Effector memory CD4-positive, alpha-beta T cell (primary cell): ENCODE results near the gene SGCA.

Experiments
- DNase-seq, 3 donors: peaks; one replicate each; pipeline ENCODE4 v3.0.0-alpha.2; 2020
- H3K27ac ChIP-seq: 2 replicates; pipeline ENCODE4 v1.7.0; 2013; ENCODE audit warnings: mild to moderate bottlenecking, low read length, moderate library complexity; ENCODE audit not compliant: insufficient read depth, poor library complexity, severe bottlenecking
- H3K27me3 ChIP-seq: replicated peaks from 2 replicates; pipeline ENCODE4 v1.7.0; 2013; ENCODE audit warnings: mild to moderate bottlenecking, low read length; ENCODE audit not compliant: insufficient read depth, control insufficient read depth, poor library complexity, severe bottlenecking
- H3K36me3 ChIP-seq: 2 replicates; pipeline ENCODE4 v1.7.0; 2013; ENCODE audit warnings: mild to moderate bottlenecking, low read length, moderate library complexity; ENCODE audit not compliant: control insufficient read depth, insufficient read depth
- H3K4me1 ChIP-seq: 2 replicates; pipeline ENCODE4 v1.7.0; 2013; ENCODE audit warnings: low read length, mild to moderate bottlenecking; ENCODE audit not compliant: control insufficient read depth, insufficient read depth, poor library complexity, severe bottlenecking
- H3K4me3 ChIP-seq: 2 replicates; pipeline ENCODE4 v1.7.0; 2013; ENCODE audit warnings: low read length, low read depth, mild to moderate bottlenecking; ENCODE audit not compliant: insufficient read depth, poor library complexity, severe bottlenecking
- H3K9me3 ChIP-seq: 2 replicates; pipeline ENCODE4 v1.7.0; 2013; ENCODE audit warnings: mild to moderate bottlenecking, low read length, moderate library complexity; ENCODE audit not compliant: control insufficient read depth

The SGCA gene

GRCh38 chr17:50203604-50204345 lies 38.0 kb downstream of the SGCA start:
- Histone ChIP-seq H3K27me3 (peaks cover 38% of the 10 kb centered on the region), H3K27ac (no peak overlapping the region)

DNA sequence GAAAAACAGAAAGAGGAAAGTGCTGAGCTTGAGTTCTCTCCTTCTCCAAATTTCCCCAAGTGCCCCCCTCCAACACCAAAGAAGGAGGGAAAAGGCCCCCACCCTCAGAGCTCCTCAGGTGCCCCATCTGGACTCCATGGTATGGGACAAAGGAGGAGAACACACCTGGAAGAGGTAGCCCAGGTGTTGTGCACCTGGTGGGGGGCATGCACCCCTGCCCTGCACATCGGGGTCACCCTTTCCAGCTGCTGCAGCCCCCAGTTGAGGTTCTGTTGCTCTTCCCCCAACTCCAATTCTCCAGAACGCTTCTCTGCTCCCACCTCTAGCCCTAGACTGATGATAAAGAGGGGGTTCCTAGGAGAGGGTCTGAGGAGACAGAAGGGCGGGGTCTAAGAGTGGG lies 38.6 kb downstream of the SGCA start:
- H3K9me3 ChIP-seq: no peaks in the 10 kb centered on the region
- H3K27ac ChIP-seq: no peak overlapping the region
- peaks cover 38% of the 10 kb centered on the region for H3K27me3 ChIP-seq
- peaks cover 17% of the 10 kb centered on the region for H3K4me1 ChIP-seq
- no peak for DNase-seq
- H3K36me3 ChIP-seq: no peaks in the 10 kb centered on the region
- H3K4me3 ChIP-seq: no peak overlapping the region

More at GRCh38 chr17:50203604-50204345, 38.0 kb downstream of the SGCA start:
- peaks cover 21% of the 10 kb centered on the region for H3K4me1 ChIP-seq
- H3K9me3 ChIP-seq: no peaks in the 10 kb centered on the region
- DNase-seq: no peak
- no peaks in the 10 kb centered on the region for H3K36me3 ChIP-seq
- no peak overlapping the region for H3K4me3 ChIP-seq

DNA sequence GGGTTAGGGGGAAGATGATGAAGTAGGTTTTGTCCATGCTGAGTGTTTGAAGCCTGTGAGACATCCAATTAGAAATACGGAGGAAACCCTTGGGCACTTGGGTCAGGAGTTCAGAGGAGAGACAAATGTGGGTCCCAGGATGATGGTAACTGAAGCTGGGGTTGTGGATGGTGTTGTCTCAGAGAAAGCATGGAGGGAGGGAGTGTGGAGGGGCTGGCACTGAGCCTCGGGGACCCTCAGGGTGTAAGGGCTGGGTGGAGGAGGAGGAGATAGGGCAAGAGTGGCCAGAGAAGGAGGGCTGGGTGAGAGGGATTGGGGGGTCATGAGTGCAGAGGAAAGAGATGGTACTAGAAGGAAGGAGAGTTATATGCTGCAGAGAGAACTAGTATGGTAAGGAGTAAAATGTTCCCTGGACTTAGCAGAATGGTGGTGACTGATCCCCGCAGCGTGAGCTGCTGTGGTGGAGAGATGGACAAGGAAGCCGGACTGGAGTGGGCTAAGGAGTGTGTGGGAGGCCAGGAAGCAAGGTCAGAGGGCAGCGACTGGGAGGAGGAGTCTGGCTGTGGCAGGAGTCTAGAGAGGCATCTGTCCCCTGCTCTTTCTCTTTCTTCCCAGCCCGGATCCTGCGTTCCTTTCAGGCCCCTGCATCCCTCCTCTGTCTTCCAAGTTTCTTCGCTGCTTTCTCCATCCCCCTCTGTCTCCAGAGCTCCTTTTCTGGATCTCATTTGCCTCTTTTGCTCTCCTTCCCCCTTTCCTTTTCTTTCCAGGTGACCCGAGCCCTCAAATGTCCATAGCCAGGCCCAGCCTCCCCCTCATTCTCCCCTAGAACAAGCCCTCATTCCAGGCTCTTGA lies 39.5 kb downstream of the SGCA start:
- Histone ChIP-seq H3K4me3 (no peak overlapping the region), H3K27ac (no peak overlapping the region), H3K9me3 (no peaks in the 10 kb centered on the region), H3K36me3 (no peaks in the 10 kb centered on the region), H3K27me3 (peaks cover 38% of the 10 kb centered on the region), H3K4me1 (peaks cover 9% of the 10 kb centered on the region)
- no peak for DNase-seq

DNA sequence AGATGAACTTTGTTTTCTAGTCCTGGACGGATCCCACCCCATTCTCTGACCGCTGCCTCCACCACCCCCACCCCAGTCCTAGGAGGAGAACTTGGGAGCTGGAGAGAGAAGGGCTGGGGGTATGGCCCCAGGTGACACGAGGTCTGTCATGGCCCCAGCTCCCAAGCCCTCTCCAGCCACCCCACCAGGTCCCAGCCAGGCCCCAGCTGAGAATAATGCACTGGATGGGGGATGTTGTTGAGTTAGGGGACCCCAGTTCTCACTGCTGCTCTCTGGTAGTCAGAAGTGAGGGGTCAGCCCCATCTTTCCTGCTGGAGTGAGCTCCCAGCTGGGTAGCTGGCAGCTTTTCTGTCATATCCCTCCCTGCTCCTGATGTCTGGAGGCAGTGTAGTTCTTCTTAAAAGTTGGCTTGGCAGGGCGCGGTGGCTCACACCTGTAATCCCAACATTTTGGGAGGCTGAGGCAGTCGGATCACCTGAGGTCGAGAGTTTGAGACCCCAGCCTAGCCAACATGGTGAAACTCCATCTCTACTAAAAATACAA lies 40.2 kb downstream of the SGCA start:
- no peaks in the 10 kb centered on the region for H3K36me3 ChIP-seq
- H3K4me1 ChIP-seq: peaks cover 4% of the 10 kb centered on the region
- no peak overlapping the region for H3K4me3 ChIP-seq
- no peak overlapping the region for H3K27ac ChIP-seq
- DNase-seq: no peak
- no peaks in the 10 kb centered on the region for H3K9me3 ChIP-seq
- peaks cover 38% of the 10 kb centered on the region for H3K27me3 ChIP-seq

GRCh38 chr17:50206604-50207293 lies 40.9 kb downstream of the SGCA start:
- no peak overlapping the region for H3K27ac ChIP-seq
- H3K4me1 ChIP-seq: no peaks in the 10 kb centered on the region
- no peak for DNase-seq
- H3K9me3 ChIP-seq: no peaks in the 10 kb centered on the region
- no peak overlapping the region for H3K4me3 ChIP-seq
- H3K36me3 ChIP-seq: no peaks in the 10 kb centered on the region
- H3K27me3 ChIP-seq: peaks cover 31% of the 10 kb centered on the region

DNA sequence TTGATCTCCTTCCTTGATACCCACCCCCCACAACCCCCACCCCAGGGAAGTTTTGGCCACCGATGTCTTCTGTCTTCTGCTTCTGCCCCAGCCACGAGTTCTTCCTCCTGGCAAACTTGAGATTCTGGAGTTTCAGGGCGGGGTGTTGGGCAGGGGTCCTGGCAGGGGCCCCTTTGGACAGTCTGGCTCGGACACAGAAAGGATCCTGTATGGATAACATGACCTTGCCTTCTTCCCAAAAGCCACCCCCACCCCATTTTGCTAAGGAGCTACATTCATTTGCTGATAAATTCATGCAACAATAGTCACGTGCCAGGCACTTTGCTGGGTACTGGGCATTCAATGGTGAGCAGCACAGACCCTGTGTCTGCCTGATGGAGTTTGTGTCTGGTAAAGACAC lies 41.5 kb downstream of the SGCA start:
- Histone ChIP-seq H3K27ac (no peak overlapping the region), H3K9me3 (no peaks in the 10 kb centered on the region), H3K4me3 (no peak overlapping the region), H3K27me3 (peaks cover 25% of the 10 kb centered on the region), H3K4me1 (no peaks in the 10 kb centered on the region), H3K36me3 (no peaks in the 10 kb centered on the region)
- no peak for DNase-seq

GRCh38 chr17:50207792-50208567 lies 42.2 kb downstream of the SGCA start:
- H3K36me3 ChIP-seq: no peaks in the 10 kb centered on the region
- no peak overlapping the region for H3K27ac ChIP-seq
- no peaks in the 10 kb centered on the region for H3K4me1 ChIP-seq
- H3K9me3 ChIP-seq: no peaks in the 10 kb centered on the region
- no peak overlapping the region for H3K4me3 ChIP-seq
- no peak for DNase-seq
- H3K27me3 ChIP-seq: peaks cover 21% of the 10 kb centered on the region

DNA sequence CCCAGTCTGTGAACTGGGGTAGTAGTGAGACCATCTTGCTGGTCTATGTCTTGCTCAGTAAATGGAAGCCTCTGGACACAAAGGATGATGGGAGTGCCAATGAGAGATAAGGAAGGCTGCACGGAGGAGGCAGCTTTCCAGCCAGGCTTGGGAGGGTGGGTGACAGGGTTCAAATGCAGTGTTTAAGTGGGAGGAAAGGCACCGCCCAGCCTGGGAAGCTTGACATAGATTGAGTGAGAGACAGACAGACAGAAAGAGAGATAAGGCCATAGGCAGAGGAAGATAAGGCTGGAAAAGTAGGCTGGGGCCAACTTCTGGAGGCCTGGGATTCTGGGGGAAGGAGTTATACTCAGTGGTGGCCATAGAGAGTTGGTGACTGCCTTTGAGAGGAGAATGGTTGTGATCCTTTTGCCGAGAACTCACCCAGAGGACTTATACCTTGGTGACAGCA lies 42.8 kb downstream of the SGCA start:
- H3K9me3 ChIP-seq: no peaks in the 10 kb centered on the region
- no peak for DNase-seq
- H3K27me3 ChIP-seq: peaks cover 21% of the 10 kb centered on the region
- no peaks in the 10 kb centered on the region for H3K4me1 ChIP-seq
- no peaks in the 10 kb centered on the region for H3K36me3 ChIP-seq
- H3K4me3 ChIP-seq: no peak overlapping the region
- H3K27ac ChIP-seq: no peak overlapping the region

DNA sequence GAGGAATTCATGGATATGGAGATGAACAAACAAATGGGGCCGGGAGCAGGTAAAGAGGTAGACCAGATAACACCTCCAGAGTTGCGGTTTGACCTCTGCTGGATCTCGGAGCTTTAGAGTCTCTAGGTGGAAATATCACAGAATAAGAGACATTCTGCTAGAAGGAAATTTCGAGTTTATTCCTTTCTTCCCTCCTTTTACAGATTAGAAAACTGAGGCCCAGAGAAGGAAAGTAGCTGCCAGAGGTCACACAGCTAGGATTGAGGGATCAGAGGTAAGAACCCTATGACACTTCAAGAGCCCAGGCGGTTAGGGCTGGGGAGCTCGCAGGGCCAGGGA lies 43.3 kb downstream of the SGCA start:
- no peak overlapping the region for H3K27ac ChIP-seq
- DNase-seq: no peak
- no peaks in the 10 kb centered on the region for H3K4me1 ChIP-seq
- H3K27me3 ChIP-seq: peaks cover 21% of the 10 kb centered on the region
- no peak overlapping the region for H3K4me3 ChIP-seq
- H3K36me3 ChIP-seq: no peaks in the 10 kb centered on the region
- H3K9me3 ChIP-seq: no peaks in the 10 kb centered on the region
